Dedifferentiated amniotic fluid mesenchymal stem cell (primary cell): ENCODE results near the gene PFKFB2.
"Not testable (repeated sequence)": the region's sequence is repeated elsewhere in the genome, so short reads cannot be mapped to it uniquely, and the experiment has no call there.

Experiments used
- DNase-seq: peaks from one replicate; pipeline ENCODE4 v3.0.0-alpha.2; 2016; ENCODE audit errors: extremely low spot score

The PFKFB2 gene

GRCh38 chr1:207039380-207040180 lies 13.5 kb upstream of the PFKFB2 start:
- no peak for DNase-seq

GRCh38 chr1:207040181-207040533 lies 12.9 kb upstream of the PFKFB2 start:
- peak; percentile 22 for DNase-seq

GRCh38 chr1:207041397-207041796 lies 11.7 kb upstream of the PFKFB2 start:
- DNase-seq = not testable (repeated sequence)

GRCh38 chr1:207045453-207045852 lies 7.6 kb upstream of the PFKFB2 start:
- DNase-seq = no peak

GRCh38 chr1:207047505-207047904 lies 5.6 kb upstream of the PFKFB2 start:
- no peak for DNase-seq

GRCh38 chr1:207048041-207048440 lies 5.0 kb upstream of the PFKFB2 start:
- DNase-seq = no peak

GRCh38 chr1:207049054-207049453 lies 4.0 kb upstream of the PFKFB2 start:
- no peak for DNase-seq

- no peak for DNase-seq
These were observed 3.6 kb upstream of the PFKFB2 start for GRCh38 chr1:207049514-207049913.

- DNase-seq = peak; percentile 70
These were observed 3.1 kb upstream of the PFKFB2 start for GRCh38 chr1:207049974-207050391.

GRCh38 chr1:207050480-207051190 lies 2.4 kb upstream of the PFKFB2 start:
- peak; percentile 94 for DNase-seq

GRCh38 chr1:207051191-207051943 lies 1.7 kb upstream of the PFKFB2 start, which contains the start of gene YOD1:
YOD1 (minus strand) TSS chr1:207051208; CDS start chr1:207051030, 178 bp downstream.
- no peak for DNase-seq

- no peak for DNase-seq
These were observed 1.4 kb downstream of the PFKFB2 start for GRCh38 chr1:207054491-207054890.

- no peak for DNase-seq
These were observed 2.4 kb downstream of the PFKFB2 start for GRCh38 chr1:207055386-207056001.

GRCh38 chr1:207056673-207057072 lies 3.6 kb downstream of the PFKFB2 start:
- no peak for DNase-seq

- DNase-seq = no peak
These were observed 5.2 kb downstream of the PFKFB2 start for GRCh38 chr1:207058252-207058651.

GRCh38 chr1:207058878-207059867 lies 6.1 kb downstream of the PFKFB2 start:
- no peak for DNase-seq

- no peak for DNase-seq
These were observed 6.8 kb downstream of the PFKFB2 start for GRCh38 chr1:207059881-207060280.

GRCh38 chr1:207060596-207060995 lies 7.5 kb downstream of the PFKFB2 start:
- DNase-seq = no peak

- no peak for DNase-seq
These were observed 9.0 kb downstream of the PFKFB2 start for GRCh38 chr1:207062058-207062457.

GRCh38 chr1:207063014-207063413 lies 9.9 kb downstream of the PFKFB2 start:
- no peak for DNase-seq

GRCh38 chr1:207064561-207064960 lies 11.5 kb downstream of the PFKFB2 start:
- DNase-seq = no peak
